ENCODE measurements around the gene IGFBP5. TPM values are rescaled to one million over a fixed set of nuclear protein-coding genes. Genes with fewer than 3 reads are reported as not detected.

The IGFBP5 gene
- total RNA-seq, 2 donors from 2014 or later = 88.5 to 207 TPM

GRCh38 chr2:216657086-216657855 lies 38.1 kb downstream of the IGFBP5 start:
- no peak for ATAC-seq
- intact Hi-C loops (cut with DNase I) = no loop called here
- DNase-seq = no peak

- DNase-seq (no peak), ATAC-seq (no peak)
- intact Hi-C loops (cut with DNase I) = no loop called here
These were observed 40.8 kb downstream of the IGFBP5 start for GRCh38 chr2:216654528-216655052.

- intact Hi-C loops (cut with DNase I) = no loop called here
- ATAC-seq (no peak), DNase-seq (no peak)
These were observed 41.4 kb downstream of the IGFBP5 start for GRCh38 chr2:216653931-216654365.

- DNase-seq (no peak), ATAC-seq (no peak)
- intact Hi-C loops (cut with DNase I) = no loop called here
These were observed 42.1 kb downstream of the IGFBP5 start for GRCh38 chr2:216653093-216653799.

- no peak for DNase-seq
- intact Hi-C loops (cut with DNase I) = no loop called here
- no peak for ATAC-seq
These were observed 42.8 kb downstream of the IGFBP5 start for GRCh38 chr2:216652566-216652965.

- intact Hi-C loops (cut with DNase I) = no loop called here
- DNase-seq = no peak
- ATAC-seq = no peak
These were observed 43.9 kb downstream of the IGFBP5 start for GRCh38 chr2:216651351-216651881.

GRCh38 chr2:216650626-216651257 lies 44.6 kb downstream of the IGFBP5 start:
- intact Hi-C loops (cut with DNase I) = no loop called here
- no peak for DNase-seq
- ATAC-seq = no peak

GRCh38 chr2:216649574-216649973 lies 45.8 kb downstream of the IGFBP5 start:
- intact Hi-C loops (cut with DNase I) = no loop called here
- no peak for DNase-seq
- ATAC-seq = no peak

- ATAC-seq (peak in 1 of 2 donors; percentile 12), DNase-seq (no peak)
- intact Hi-C loops (cut with DNase I) = no loop called here
These were observed 47.2 kb downstream of the IGFBP5 start for GRCh38 chr2:216648105-216648504.

- DNase-seq (no peak), ATAC-seq (no peak)
- intact Hi-C loops (cut with DNase I) = no loop called here
These were observed 49.2 kb downstream of the IGFBP5 start for GRCh38 chr2:216646116-216646515.

GRCh38 chr2:216645636-216645950 lies 49.8 kb downstream of the IGFBP5 start:
- DNase-seq (no peak), ATAC-seq (no peak)
- intact Hi-C loops (cut with DNase I) = no loop called here

- intact Hi-C loops (cut with DNase I) = no loop called here
- ATAC-seq = peak in 1 of 2 donors; percentile 43
- no peak for DNase-seq
These were observed 50.3 kb downstream of the IGFBP5 start for GRCh38 chr2:216644842-216645635.

GRCh38 chr2:216643986-216644659 lies 51.2 kb downstream of the IGFBP5 start:
- ATAC-seq (peak; percentile 54 to 60), DNase-seq (no peak)
- intact Hi-C loops (cut with DNase I) = no loop called here

- ATAC-seq = no peak
- DNase-seq = no peak
- intact Hi-C loops (cut with DNase I) = no loop called here
These were observed 57.9 kb downstream of the IGFBP5 start for GRCh38 chr2:216637472-216637871.

- intact Hi-C loops (cut with DNase I) = no loop called here
- DNase-seq (no peak), ATAC-seq (peak in 1 of 2 donors; percentile 46)
These were observed 58.5 kb downstream of the IGFBP5 start for GRCh38 chr2:216636551-216637450.

- intact Hi-C loops (cut with DNase I) = no loop called here
- no peak for DNase-seq
- no peak for ATAC-seq
These were observed 59.4 kb downstream of the IGFBP5 start for GRCh38 chr2:216635701-216636550.

- DNase-seq (no peak), ATAC-seq (no peak)
- intact Hi-C loops (cut with DNase I) = no loop called here
These were observed 60.2 kb downstream of the IGFBP5 start for GRCh38 chr2:216635171-216635570.

Data from left cardiac atrium (tissue), 4 donors.